IMR-90 (cell line): ENCODE measurements around the gene RAB42. TPM values are rescaled to one million over a fixed set of nuclear protein-coding genes. Genes with fewer than 3 reads are reported as not detected.

Source experiments
- ATAC-seq: fragments of 200-7000 bp; cut with Tn5 transposase; 2 replicates; pipeline ENCODE4 v1.9.1; 2020; ENCODE audit warnings: low read depth, mild to moderate bottlenecking, moderate library complexity
- BruUV-seq: library from RNA; stranded (reverse); fragments of 400-500 nt; replicated peaks from 2 replicates; lab custom pipeline; 2021; lab: Mats Ljungman, UMichigan
- CTCF ChIA-PET: fragments of 300-600 bp; formaldehyde crosslinking; extraction: SDS; loops from one replicate; lab custom pipeline; 2021; ENCODE audit warnings: antibody characterized with exemption; lab: Yijun Ruan, JAX
- POLR2A ChIA-PET: fragments of 300-600 bp; sonication (Branson Sonifier 250); formaldehyde crosslinking; loops from one replicate; lab custom pipeline; 2022; ENCODE audit warnings: antibody characterized with exemption; ENCODE audit not compliant: unreplicated experiment; lab: Charles Lee
- DNase-seq: peaks from one replicate; pipeline ENCODE4 v3.0.0; 2013
- H2AFZ ChIP-seq: replicated peaks from 2 replicates; pipeline ENCODE3; 2013; ENCODE audit warnings: low read length, mild to moderate bottlenecking; ENCODE audit not compliant: poor library complexity
- H2AK5ac ChIP-seq: 2 replicates; pipeline ENCODE4 v1.6.1; 2013; ENCODE audit warnings: low read depth, low read length, inconsistent platforms
- H2AK9ac ChIP-seq: replicated peaks from 2 replicates; pipeline ENCODE3; 2013; ENCODE audit warnings: mild to moderate bottlenecking, low read depth, low read length, moderate library complexity; ENCODE audit not compliant: poor library complexity
- H2BK120ac ChIP-seq: 2 replicates; pipeline ENCODE4 v1.6.1; 2013; ENCODE audit warnings: low read depth, low read length, inconsistent platforms
- H2BK15ac ChIP-seq: 3 replicates; pipeline ENCODE4 v1.6.1; 2013; ENCODE audit warnings: low read depth, low read length, inconsistent platforms
- H2BK20ac ChIP-seq: 2 replicates; pipeline ENCODE4 v1.6.1; 2013; ENCODE audit warnings: low read depth, mild to moderate bottlenecking, inconsistent platforms, low read length, moderate library complexity
- H2BK5ac ChIP-seq: 2 replicates; pipeline ENCODE4 v1.6.1; 2013; ENCODE audit warnings: mild to moderate bottlenecking, low read depth, low read length, inconsistent platforms; ENCODE audit not compliant: poor library complexity, severe bottlenecking
- H3K14ac ChIP-seq: replicated peaks from 2 replicates; pipeline ENCODE4 v1.6.1; 2013; ENCODE audit warnings: low read depth, low read length, inconsistent platforms
- H3K18ac ChIP-seq: 2 replicates; pipeline ENCODE4 v1.6.1; 2013; ENCODE audit warnings: low read depth, low read length, control low read depth
- H3K23ac ChIP-seq: 2 replicates; pipeline ENCODE4 v1.6.1; 2013; ENCODE audit warnings: low read depth, low read length, inconsistent platforms
- H3K27ac ChIP-seq: 2 replicates; pipeline ENCODE4 v1.5.1; 2013; ENCODE audit warnings: mild to moderate bottlenecking, control low read depth, low read length; ENCODE audit not compliant: insufficient read depth
- H3K27me3 ChIP-seq: 2 replicates; pipeline ENCODE4 v1.6.1; 2013; ENCODE audit warnings: low read length; ENCODE audit not compliant: control insufficient read depth, insufficient read depth
- H3K36me3 ChIP-seq: 2 replicates; pipeline ENCODE4 v1.6.1; 2013; ENCODE audit warnings: low read length, mixed read lengths; ENCODE audit not compliant: control insufficient read depth, insufficient read depth
- H3K4ac ChIP-seq: 2 replicates; pipeline ENCODE4 v1.6.1; 2013; ENCODE audit warnings: low read depth, low read length, inconsistent platforms
- H3K4me1 ChIP-seq: 2 replicates; pipeline ENCODE4 v1.6.1; 2013; ENCODE audit warnings: low read length, mixed read lengths; ENCODE audit not compliant: control insufficient read depth, insufficient read depth
- H3K4me2 ChIP-seq: 2 replicates; pipeline ENCODE4 v1.6.1; 2013; ENCODE audit warnings: low read depth, mild to moderate bottlenecking, control low read depth, low read length, moderate library complexity
- H3K4me3 ChIP-seq: 2 replicates; pipeline ENCODE4 v1.5.1; 2013; ENCODE audit warnings: low read depth, mild to moderate bottlenecking, control low read depth, low read length, moderate library complexity; ENCODE audit not compliant: insufficient read depth
- H3K56ac ChIP-seq: 2 replicates; pipeline ENCODE4 v1.6.1; 2013; ENCODE audit warnings: low read length, inconsistent platforms; ENCODE audit not compliant: insufficient read depth; ENCODE audit errors: extremely low read depth
- H3K79me1 ChIP-seq, 2 experiments: 2 replicates each; pipeline ENCODE4 v1.6.1; 2013; ENCODE audit warnings: low read length in 2 of 2, inconsistent platforms in 1 of 2, low read depth in 1 of 2
- H3K9ac ChIP-seq: 2 replicates; pipeline ENCODE4 v1.6.1; 2013; ENCODE audit warnings: low read depth, low read length, control low read depth
- H3K9me1 ChIP-seq: 2 replicates; pipeline ENCODE4 v1.6.1; 2013; ENCODE audit warnings: low read length, inconsistent platforms; ENCODE audit not compliant: insufficient read depth
- H3K9me3 ChIP-seq: 2 replicates; pipeline ENCODE4 v1.6.1; 2013; ENCODE audit warnings: low read length; ENCODE audit not compliant: control insufficient read depth, insufficient read depth
- H4K20me1 ChIP-seq: 2 replicates; pipeline ENCODE4 v1.6.1; 2013; ENCODE audit warnings: low read length, inconsistent platforms; ENCODE audit not compliant: insufficient read depth
- H4K5ac ChIP-seq: 2 replicates; pipeline ENCODE4 v1.6.1; 2013; ENCODE audit warnings: mild to moderate bottlenecking, low read depth, low read length, control low read depth
- H4K8ac ChIP-seq, 2 experiments: 2 replicates each; pipeline ENCODE4 v1.6.1; 2013; ENCODE audit warnings: low read depth in 2 of 2, low read length in 2 of 2, control low read depth in 1 of 2, inconsistent platforms in 1 of 2
- H4K91ac ChIP-seq: 2 replicates; pipeline ENCODE4 v1.6.1; 2013; ENCODE audit warnings: low read depth, low read length, inconsistent platforms; ENCODE audit not compliant: insufficient read depth
- FOS ChIP-seq: fragments of 150-350 bp; IDR thresholded peaks from 2 replicates; pipeline ENCODE4 v1.6.1; 2016; ENCODE audit warnings: low read depth, low read length
- MXI1 ChIP-seq: IDR thresholded peaks from 2 replicates; pipeline ENCODE4 v1.6.1; 2012; ENCODE audit warnings: low read depth, mild to moderate bottlenecking, low read length, moderate library complexity, borderline replicate concordance
- NFE2L2 ChIP-seq: fragments of 150-350 bp; IDR thresholded peaks from 2 replicates; pipeline ENCODE4 v1.6.1; 2016; ENCODE audit warnings: low read depth, mild to moderate bottlenecking, low read length
- RAD21 ChIP-seq: IDR thresholded peaks from 2 replicates; pipeline ENCODE4 v1.6.1; 2012; ENCODE audit warnings: low read length, improper control_type of control experiment
- RFX5 ChIP-seq: IDR thresholded peaks from 2 replicates; pipeline ENCODE4 v1.8.0; 2012; ENCODE audit warnings: low read depth, mild to moderate bottlenecking, low read length, moderate library complexity
- SMC3 ChIP-seq: fragments of 150-350 bp; IDR thresholded peaks from 2 replicates; pipeline ENCODE4 v1.6.1; 2016; ENCODE audit warnings: low read depth, mild to moderate bottlenecking, antibody characterized with exemption, low read length, moderate library complexity
- WGBS, 2 experiments: methylation state at CpG; one replicate each; pipeline versions ENCODE4 v1.1.5 to v1.1.7; 2013; ENCODE audit warnings: missing lambda C conversion rate in 2 of 2; ENCODE audit not compliant: insufficient read length in 1 of 2; ENCODE audit errors: extremely low coverage in 2 of 2; 5-methylcytosine and 5-hydroxymethylcytosine counted together
- dilution Hi-C: fragments of 300-500 bp; cut with HindIII; formaldehyde crosslinking; loops from one replicate; pipeline ENCODE4 v1.14.3; 2018; ENCODE audit warnings: low sequenced_read_pairs; ENCODE audit not compliant: unreplicated experiment
- in situ Hi-C: fragments of 300-500 bp; cut with MboI; formaldehyde crosslinking; loops from 3 replicates; pipeline ENCODE4 v1.14.3; 2019; ENCODE audit warnings: low sequenced_read_pairs, inconsistent platforms, mixed read lengths
- intact Hi-C: fragments of 100-400 bp; cut with micrococcal nuclease; formaldehyde crosslinking; loops from 2 replicates; pipeline ENCODE4 v1.10.0; 2022
- polyA plus RNA-seq, 3 experiments: library from polyadenylated mRNA; depleted of rRNA; stranded (reverse); fragments of >200 nt; gene quantifications; 2 replicates each; pipeline ENCODE4 v1.2.3, GENCODE V29; 2012; ENCODE audit warnings: low replicate concordance in 1 of 3
- total RNA-seq: library from RNA; depleted of rRNA; stranded (reverse); fragments of >200 nt; gene quantifications from 2 replicates; pipeline ENCODE4 v1.2.3, GENCODE V29; 2012
- TF ChIP-seq, protein P1 (sequence below): conservative IDR thresholded peaks from 2 replicates; pipeline ENCODE4 v1.5.1; 2012; ENCODE audit warnings: mild to moderate bottlenecking, low read depth, low read length, improper control_type of control experiment

The RAB42 gene
- total and polyA plus RNA-seq, 2 of the 4 experiments (the other 2 are of a cell fraction): 0.77 to 0.90 TPM

DNA sequence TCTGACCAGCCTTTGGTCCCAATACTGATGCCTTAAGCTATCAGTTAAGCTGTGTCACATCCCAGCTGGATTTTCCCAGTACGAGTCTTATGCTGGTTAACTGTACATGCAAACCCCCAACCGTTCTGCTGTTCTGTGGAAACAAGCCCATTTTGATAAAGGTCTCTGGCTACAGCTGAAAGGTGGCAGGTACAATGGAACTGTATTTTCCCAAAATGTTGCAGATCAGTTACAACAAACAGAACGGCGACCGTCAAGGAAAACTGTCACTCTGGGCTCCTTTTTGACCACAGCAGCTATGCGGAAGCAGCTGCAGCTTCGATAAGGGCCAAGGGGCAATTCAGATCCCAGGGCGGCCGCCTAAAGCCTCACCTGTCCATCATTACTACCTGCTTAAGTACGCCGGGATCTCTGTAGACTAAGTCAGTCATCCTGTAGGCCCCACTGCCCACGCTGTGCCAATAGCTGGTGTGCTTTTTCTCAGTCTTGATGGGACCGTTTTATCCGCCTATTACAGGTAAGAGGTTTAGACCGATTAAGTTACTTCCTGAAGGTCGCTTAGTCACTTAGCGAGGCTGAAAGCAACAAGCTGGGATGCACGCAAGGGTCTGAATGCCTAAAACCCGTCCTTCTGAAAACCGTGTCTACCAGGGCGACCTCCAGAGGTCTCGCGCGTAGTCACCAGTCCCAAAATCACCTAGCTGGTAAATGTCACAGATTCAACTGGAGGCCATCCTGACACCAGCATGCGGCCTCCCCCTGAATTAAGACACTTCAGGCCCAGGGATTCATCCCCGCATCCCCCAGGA lies 11.1 kb upstream of the RAB42 start:
- Histone ChIP-seq H2BK20ac (no peak overlapping the region), H3K4me1 (peaks cover 6% of the 10 kb centered on the region; the same call in 1 of the 2 replicates), H3K27ac (peak overlapping the region; percentile 69), H3K36me3 (peaks cover 35% of the 10 kb centered on the region), H3K4me3 (peak overlapping the region; percentile 79), H3K14ac (peak overlapping the region; percentile 73), H4K5ac (no peak overlapping the region), H4K91ac (0 out of 2 replicates have a peak overlapping the region, but pooled peaks have one; percentile 0), H3K4ac (peak overlapping the region; percentile 72), H3K56ac (peak overlapping the region; percentile 54; the same call in 1 of the 2 replicates), H3K79me1 (peaks cover 13 to 35% of the 10 kb centered on the region in 2 experiments), H2BK5ac (peak overlapping the region; percentile 58), H3K9me1 (peaks cover 7% of the 10 kb centered on the region; the same call in 1 of the 2 replicates), H2AFZ (peak overlapping the region; percentile 27), H4K8ac (no peak overlapping the region), H3K9me3 (no peaks in the 10 kb centered on the region), H2AK5ac (peak overlapping the region; percentile 84), H3K9ac (peak overlapping the region; percentile 76), H2AK9ac (peak overlapping the region; percentile 94), H3K4me2 (peak overlapping the region; percentile 96), H3K18ac (no peak overlapping the region; the same call in 1 of the 2 replicates), H3K27me3 (no peaks in the 10 kb centered on the region), H2BK120ac (no peak overlapping the region), H4K20me1 (peaks cover 44% of the 10 kb centered on the region), H2BK15ac (no peak overlapping the region), H3K23ac (peak overlapping the region; percentile 95)
- ATAC-seq: peak; percentile 9
- WGBS, 2 experiments: 1% methylated on average over 16 of the region's 26 CpGs; no CpG with 5 or more reads in 1 of the 2 experiments
- TF ChIP-seq RAD21 (no peak), FOS (no peak), SMC3 (no peak), MXI1 (no peak), NFE2L2 (no peak), RFX5 (no peak)
- TF ChIP-seq, protein P1, sequence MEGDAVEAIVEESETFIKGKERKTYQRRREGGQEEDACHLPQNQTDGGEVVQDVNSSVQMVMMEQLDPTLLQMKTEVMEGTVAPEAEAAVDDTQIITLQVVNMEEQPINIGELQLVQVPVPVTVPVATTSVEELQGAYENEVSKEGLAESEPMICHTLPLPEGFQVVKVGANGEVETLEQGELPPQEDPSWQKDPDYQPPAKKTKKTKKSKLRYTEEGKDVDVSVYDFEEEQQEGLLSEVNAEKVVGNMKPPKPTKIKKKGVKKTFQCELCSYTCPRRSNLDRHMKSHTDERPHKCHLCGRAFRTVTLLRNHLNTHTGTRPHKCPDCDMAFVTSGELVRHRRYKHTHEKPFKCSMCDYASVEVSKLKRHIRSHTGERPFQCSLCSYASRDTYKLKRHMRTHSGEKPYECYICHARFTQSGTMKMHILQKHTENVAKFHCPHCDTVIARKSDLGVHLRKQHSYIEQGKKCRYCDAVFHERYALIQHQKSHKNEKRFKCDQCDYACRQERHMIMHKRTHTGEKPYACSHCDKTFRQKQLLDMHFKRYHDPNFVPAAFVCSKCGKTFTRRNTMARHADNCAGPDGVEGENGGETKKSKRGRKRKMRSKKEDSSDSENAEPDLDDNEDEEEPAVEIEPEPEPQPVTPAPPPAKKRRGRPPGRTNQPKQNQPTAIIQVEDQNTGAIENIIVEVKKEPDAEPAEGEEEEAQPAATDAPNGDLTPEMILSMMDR: no peak; the same call in 1 of the 2 replicates
- CTCF ChIA-PET: interaction anchor here (0.6 to 1.7 kb wide), 6 partner anchors 10 to 448 kb away, joined by 3 to 7 read pairs (median 3); no protein-coding TSS in a partner anchor
- in situ Hi-C loops: no loop called here
- dilution Hi-C loops: no loop called here
- POLR2A ChIA-PET: interaction anchor here (0.6 to 1.5 kb wide), 4 partner anchors 20 to 346 kb away, joined by 3 to 6 read pairs (median 4); no protein-coding TSS in a partner anchor
- BruUV-seq: TSS peak; percentile 72
- intact Hi-C loops: loop anchor here (1.0 to 5.0 kb wide), 2 partner anchors 28 to 64 kb away; partner anchors contain the start of gene TRNAU1AP
- peak; percentile 56 for DNase-seq
